SKM-1 treated with dmso at 0.1 percent for 144 hours (cell line): Measurements from ENCODE around the gene ERICH6.
"Not testable (repeated sequence)": the region's sequence is repeated elsewhere in the genome, so short reads cannot be mapped to it uniquely, and the experiment has no call there.

Experiments used
- DNase-seq: peaks from one replicate; lab custom pipeline; 2025; ENCODE audit not compliant: unreplicated experiment; lab: John Stamatoyannopoulos, UW

The ERICH6 gene

GRCh38 chr3:150682279-150682678 is 21.4 kb downstream of the ERICH6 start:
- DNase-seq: no peak

- no peak for DNase-seq
Measured at GRCh38 chr3:150681057-150681456, 22.7 kb downstream of the ERICH6 start.

- no peak for DNase-seq
Measured at GRCh38 chr3:150680562-150680961, 23.2 kb downstream of the ERICH6 start.

GRCh38 chr3:150675587-150675986 is 28.1 kb downstream of the ERICH6 start:
- DNase-seq: no peak

- DNase-seq: no peak
Measured at GRCh38 chr3:150673966-150674365, 29.8 kb downstream of the ERICH6 start.

- DNase-seq: no peak
Measured at GRCh38 chr3:150666167-150666566, 37.6 kb downstream of the ERICH6 start.

GRCh38 chr3:150663461-150663860 is 40.3 kb downstream of the ERICH6 start:
- DNase-seq: no peak

- DNase-seq: no peak
Measured at GRCh38 chr3:150662410-150663200, 41.1 kb downstream of the ERICH6 start.

- DNase-seq: peak; percentile 33
Measured at GRCh38 chr3:150656316-150656715, 47.4 kb downstream of the ERICH6 start.

GRCh38 chr3:150653110-150653561 is 50.6 kb downstream of the ERICH6 start:
- no peak for DNase-seq

GRCh38 chr3:150640256-150640655 is 63.5 kb downstream of the ERICH6 start:
- no peak for DNase-seq

GRCh38 chr3:150639262-150639661 is 64.5 kb downstream of the ERICH6 start:
- DNase-seq: no peak

GRCh38 chr3:150636258-150636657 is 67.5 kb downstream of the ERICH6 start:
- DNase-seq: no peak

GRCh38 chr3:150635526-150635925 is 68.2 kb downstream of the ERICH6 start:
- DNase-seq: peak; percentile 12

- DNase-seq: no peak
Measured at GRCh38 chr3:150635076-150635475, 68.6 kb downstream of the ERICH6 start.

- DNase-seq: no peak
Measured at GRCh38 chr3:150631515-150632221, 72.1 kb downstream of the ERICH6 start.

- no peak for DNase-seq
Measured at GRCh38 chr3:150627557-150627956, 76.2 kb downstream of the ERICH6 start.

GRCh38 chr3:150626148-150626930 is 77.4 kb downstream of the ERICH6 start:
- DNase-seq: no peak

GRCh38 chr3:150623945-150624344 is 79.8 kb downstream of the ERICH6 start:
- DNase-seq: no peak

- DNase-seq: not testable (repeated sequence)
Measured at GRCh38 chr3:150622955-150623354, 80.8 kb downstream of the ERICH6 start.

GRCh38 chr3:150620002-150620689 is 83.6 kb downstream of the ERICH6 start:
- no peak for DNase-seq
